ACHN (cell line): Measurements from ENCODE around the gene HPS1.

Experiments
- DNase-seq: peaks from one replicate; pipeline ENCODE4 v3.0.0-alpha.2; 2015
- in situ Hi-C: cut with HindIII; loops from 2 replicates; pipeline ENCODE4 v1.10.0; 2017; ENCODE audit warnings: low sequenced_read_pairs, low pct_ligation_motif_present, low pct_unique_long_range_greater_than_20kb

HPS1 gene

DNA sequence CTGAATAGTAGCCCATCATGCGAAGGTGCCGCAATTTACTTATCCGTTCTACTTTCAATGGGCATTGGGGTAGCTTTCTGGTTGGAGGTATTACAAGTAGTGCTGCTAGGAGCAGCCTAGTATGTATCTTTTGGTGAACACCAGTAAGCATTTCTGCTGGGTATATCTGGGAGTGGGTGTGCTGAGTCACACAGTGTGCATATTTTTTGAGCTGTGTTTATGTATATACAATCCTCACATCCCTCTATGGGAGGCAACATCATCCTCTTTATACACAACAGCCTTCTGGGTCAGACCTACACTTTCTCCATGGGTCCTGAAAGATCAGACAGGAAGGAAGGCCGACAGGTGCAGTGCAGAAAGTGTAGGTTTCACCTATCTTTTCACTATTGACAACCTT, 68.0 kb downstream of the HPS1 start:
- in situ Hi-C loops: no loop called here
- DNase-seq: no peak

DNA sequence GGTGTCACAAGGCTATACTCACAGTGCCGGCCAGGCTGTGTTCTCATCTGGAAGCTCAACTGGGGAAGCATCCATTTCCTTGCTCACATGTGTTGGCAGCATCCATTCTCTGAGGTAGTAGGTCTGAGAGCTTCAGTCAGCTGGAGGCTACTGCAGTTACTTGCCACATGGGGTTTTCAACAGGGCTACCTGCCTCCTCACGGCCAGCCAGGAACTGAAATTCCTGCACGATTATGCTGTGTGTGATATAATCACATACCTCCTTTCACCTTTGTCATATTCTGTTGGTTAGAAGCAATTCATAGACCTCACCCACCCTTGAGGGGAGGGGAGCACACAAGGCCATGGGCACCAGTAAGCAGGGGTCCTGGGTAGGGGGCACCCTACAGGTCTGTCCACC, 69.2 kb downstream of the HPS1 start:
- in situ Hi-C loops: no loop called here
- DNase-seq: no peak

DNA sequence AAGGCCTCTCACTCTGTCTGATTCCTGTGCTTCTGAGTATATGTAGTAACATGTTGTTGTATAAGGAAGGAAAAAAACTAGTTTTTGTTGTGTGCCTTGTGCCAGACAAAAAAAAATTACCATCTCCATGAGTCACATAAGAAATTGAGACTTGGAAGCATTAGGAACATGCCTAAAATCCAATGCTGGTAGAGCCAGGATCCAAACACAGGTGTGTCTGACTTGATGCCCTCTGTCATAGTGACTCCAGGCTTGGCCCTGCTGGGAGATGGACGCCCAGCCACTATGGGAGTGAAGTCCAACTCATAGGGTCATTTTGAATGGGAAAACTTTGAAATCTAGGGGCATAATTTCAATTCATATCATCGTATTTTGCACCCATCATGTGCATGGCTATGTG, 69.7 kb downstream of the HPS1 start:
- in situ Hi-C loops: no loop called here
- DNase-seq: no peak

DNA sequence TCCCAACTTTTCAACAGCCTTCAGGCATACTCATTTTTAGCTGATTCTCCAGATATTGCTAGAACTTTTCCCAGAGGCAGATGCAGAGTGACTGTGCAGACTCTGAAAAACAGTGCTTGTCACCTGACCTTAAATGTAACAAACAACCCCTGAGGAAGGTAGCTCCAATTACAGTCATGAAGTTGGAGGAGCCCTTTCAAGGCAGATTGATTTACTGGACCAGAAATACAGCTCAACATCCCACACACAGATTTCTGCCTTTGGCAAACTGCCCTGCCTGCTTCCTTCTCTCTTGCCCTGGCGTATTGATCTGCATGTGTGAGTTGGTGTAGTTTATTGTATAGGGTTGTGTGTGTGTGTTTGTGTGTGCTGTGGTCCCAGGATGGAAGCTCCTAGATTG, 70.2 kb downstream of the HPS1 start:
- no peak for DNase-seq
- in situ Hi-C loops: no loop called here

DNA sequence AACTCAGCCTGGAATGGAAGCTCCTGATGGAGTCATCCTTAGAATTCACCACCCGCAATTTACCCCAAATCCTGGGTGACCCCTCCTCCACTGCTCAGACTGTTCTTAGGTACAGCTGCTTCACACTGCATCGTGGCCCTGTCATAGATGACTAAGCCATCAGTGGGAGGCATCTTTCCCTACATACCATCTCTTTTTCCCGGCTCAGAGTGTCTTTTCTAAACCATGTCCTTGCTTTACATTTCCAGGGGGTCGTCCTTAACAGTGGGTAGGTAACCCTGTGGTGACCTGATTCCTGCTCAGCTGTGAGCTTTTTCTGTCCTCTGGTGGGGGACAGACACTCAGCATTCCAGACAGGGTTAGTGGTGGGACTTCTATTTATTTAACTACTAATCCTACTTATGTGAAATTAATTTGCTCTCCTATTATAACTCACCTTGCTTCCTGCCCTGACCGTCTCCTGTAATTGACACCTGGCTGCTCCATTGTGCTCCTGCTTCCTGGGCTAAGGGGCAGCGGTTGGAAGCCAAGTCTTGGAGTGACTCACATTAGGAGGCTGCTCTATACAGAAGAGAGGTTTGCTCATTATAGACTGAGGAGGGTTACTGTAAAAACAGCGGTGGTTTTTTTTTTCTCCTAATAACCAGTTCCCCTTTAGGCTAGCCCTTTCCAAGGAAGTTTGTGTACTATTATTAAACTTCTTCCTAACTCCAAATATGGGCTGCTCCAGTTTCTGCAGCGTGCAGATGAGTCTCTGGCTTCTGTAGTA, 72.3 kb downstream of the HPS1 start:
- in situ Hi-C loops: no loop called here
- peak; percentile 26 for DNase-seq

DNA sequence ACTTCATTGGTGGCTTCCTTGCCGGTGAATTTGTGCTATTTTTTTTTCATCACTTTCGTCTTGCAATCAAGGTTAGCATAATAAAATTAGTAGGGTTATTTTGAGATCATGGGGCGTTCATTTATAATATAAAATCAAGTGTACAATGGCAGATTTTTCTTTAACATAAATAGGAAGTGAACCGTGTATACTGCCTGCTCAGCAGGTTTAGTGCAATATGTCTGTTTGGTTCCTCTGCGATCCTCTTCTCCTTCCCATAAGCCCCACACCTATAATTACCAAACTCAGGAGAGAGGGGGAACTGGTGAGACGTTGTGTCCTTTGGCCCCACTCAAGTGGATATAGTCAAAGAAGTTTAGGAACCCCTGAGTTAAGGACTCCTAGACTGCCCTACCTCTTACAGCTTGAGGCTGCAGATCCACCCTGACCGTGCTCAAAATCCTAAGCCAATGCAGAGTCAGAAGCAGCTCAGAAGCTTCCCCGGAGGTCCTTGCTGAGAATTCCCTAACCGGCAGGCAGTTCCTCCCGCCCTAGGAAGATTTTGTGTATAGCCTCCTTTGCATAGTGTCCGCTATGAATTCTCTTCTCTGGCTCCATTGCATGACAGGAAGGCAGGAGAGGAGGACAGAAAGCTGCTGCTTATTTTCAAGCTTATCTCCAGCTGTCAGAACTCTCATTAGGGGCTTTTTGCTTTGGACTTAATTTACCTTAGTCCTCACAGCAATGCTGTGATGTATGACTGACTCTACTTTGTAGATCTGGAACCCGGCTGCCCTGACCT, 73.3 kb downstream of the HPS1 start:
- no peak for DNase-seq
- in situ Hi-C loops: no loop called here

DNA sequence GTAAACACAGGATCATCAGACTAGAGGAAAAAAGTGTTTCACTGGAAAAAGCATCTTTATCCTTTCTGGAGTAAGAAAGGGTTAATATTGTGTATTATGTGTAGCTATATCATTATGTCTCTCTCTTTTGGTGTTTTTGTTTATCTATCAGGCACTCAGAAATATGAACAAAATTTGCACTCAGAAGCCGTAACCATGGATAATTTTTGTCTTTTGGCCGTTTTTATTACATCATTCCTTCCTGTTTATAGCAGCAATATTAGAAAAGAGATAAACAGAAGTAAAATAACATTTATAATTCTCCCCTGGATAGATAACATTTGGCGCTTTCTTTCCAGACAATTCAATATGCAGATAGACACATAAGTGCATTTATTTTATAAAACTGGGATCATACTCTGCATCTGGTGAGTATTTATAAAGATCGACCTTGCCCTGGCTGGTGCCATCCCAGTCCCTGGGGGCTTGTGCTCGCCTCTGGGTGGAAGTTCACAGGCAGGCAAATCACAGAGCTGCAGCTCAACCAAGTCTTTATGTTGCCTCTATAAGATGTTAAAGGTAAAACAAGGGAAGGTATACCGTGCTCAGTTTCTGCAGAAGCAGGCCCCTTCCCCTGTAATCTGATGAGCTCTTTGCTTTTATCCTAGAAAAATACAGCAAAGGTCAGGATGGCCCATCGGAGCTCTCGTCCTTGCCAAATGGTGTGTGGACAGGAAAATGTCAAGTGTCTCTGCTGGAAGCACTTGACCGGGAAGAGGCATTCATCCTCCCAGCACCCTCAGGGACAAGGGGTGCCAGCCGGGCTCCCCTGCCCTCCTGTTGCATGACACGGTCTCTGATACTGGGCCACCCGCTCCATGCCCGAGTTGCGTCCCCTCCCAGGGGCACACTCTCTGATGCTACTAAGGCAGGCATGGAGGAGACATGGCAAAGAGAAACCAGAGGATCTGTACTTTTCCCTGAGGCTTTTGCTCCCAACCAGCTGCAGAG, 75.6 kb downstream of the HPS1 start:
- in situ Hi-C loops: no loop called here
- DNase-seq: no peak

DNA sequence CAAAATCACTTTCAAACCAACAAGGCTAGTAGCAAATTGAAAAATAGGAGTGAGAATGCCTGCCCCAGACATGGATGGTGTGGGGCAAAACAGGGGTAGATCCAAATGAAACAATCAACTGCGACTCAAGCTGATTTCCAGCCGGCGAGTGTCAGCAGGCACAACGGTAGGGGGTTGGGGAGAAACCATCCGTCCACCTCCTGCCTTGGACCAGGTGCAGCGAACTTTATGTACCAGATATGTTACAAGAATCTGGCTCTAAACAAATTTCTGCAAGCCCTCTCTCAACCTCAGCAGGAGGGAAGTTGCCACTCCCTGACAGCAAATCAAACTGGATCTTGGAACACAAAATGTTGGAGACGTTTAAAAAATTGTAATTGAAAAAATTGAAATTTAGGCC, 76.9 kb downstream of the HPS1 start:
- no peak for DNase-seq
- in situ Hi-C loops: no loop called here

DNA sequence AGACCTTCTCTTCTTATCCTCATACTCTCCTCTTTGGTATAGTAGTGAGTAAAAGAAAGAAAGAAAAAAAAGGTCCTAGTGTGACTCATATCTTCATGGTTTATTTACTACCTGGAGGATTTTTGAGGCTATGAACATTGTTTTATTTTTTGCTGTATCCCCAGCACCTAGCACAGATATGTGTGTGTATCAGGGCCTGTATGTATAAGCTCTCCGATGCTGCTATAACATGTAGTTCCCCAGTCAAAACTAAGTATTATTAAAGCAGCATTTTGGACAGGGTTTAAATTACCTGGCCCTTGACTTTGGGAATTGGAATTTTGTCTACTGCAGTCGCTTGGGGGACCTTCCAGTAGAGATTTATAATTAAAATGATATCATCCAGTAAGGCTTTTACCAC, 78.1 kb downstream of the HPS1 start:
- in situ Hi-C loops: no loop called here
- DNase-seq: no peak

DNA sequence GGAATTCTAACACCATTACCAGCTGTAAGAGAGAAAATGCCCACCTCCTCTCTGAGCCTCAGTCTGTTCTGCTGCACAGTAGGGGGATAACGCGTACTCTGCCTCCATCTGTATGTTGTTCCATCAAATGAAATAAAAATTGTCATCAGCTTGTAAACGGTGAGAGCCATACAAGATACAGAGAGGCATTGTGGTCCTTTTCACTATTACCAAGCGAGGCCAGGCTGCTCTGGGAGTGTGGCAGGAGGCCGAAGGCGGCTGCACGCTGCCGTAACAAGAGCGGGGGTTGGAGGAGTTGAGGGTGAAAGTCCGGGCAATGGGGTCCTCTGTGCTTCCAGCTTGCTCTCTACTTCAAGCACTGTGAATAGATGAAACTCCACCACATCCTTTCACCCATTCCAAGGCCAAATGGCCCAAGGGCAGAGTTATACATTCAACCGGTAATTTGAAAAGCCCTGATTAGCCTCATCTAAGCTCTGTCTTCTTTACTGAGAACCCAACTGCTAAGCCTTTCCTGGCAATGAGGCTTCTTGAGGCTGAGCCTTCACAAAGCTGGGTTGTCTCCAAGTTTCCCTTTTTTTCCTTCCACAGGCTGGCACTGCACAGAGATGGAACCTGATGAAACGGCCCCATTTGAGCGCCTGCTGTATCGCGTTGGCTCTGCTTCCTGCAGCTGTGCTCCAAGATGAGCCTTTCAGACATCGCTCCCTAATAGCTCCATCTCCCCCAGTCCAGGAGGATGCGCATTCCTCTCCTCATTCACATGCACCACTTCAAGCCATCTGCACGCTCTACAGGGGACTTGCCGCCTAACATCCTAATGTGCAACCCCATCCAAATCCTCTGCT, 78.9 kb downstream of the HPS1 start:
- DNase-seq: no peak
- in situ Hi-C loops: no loop called here
